IMR-90 (cell line): ENCODE results near the gene CTBP1. TPM values are rescaled to one million over a fixed set of nuclear protein-coding genes. Genes with fewer than 3 reads are reported as not detected.

ENCODE experiments used
- ATAC-seq: fragments of 200-7000 bp; cut with Tn5 transposase; 2 replicates; pipeline ENCODE4 v1.9.1; 2020; ENCODE audit warnings: low read depth, mild to moderate bottlenecking, moderate library complexity
- BruUV-seq: library from RNA; stranded (reverse); fragments of 400-500 nt; replicated peaks from 2 replicates; lab custom pipeline; 2021; lab: Mats Ljungman, UMichigan
- CTCF ChIA-PET: fragments of 300-600 bp; formaldehyde crosslinking; extraction: SDS; loops from one replicate; lab custom pipeline; 2021; ENCODE audit warnings: antibody characterized with exemption; lab: Yijun Ruan, JAX
- POLR2A ChIA-PET: fragments of 300-600 bp; sonication (Branson Sonifier 250); formaldehyde crosslinking; loops from one replicate; lab custom pipeline; 2022; ENCODE audit warnings: antibody characterized with exemption; ENCODE audit not compliant: unreplicated experiment; lab: Charles Lee
- DNase-seq: peaks from one replicate; pipeline ENCODE4 v3.0.0; 2013
- H2AFZ ChIP-seq: replicated peaks from 2 replicates; pipeline ENCODE3; 2013; ENCODE audit warnings: low read length, mild to moderate bottlenecking; ENCODE audit not compliant: poor library complexity
- H2AK5ac ChIP-seq: 2 replicates; pipeline ENCODE4 v1.6.1; 2013; ENCODE audit warnings: low read depth, low read length, inconsistent platforms
- H2AK9ac ChIP-seq: replicated peaks from 2 replicates; pipeline ENCODE3; 2013; ENCODE audit warnings: mild to moderate bottlenecking, low read depth, low read length, moderate library complexity; ENCODE audit not compliant: poor library complexity
- H2BK120ac ChIP-seq: 2 replicates; pipeline ENCODE4 v1.6.1; 2013; ENCODE audit warnings: low read depth, low read length, inconsistent platforms
- H2BK15ac ChIP-seq: 3 replicates; pipeline ENCODE4 v1.6.1; 2013; ENCODE audit warnings: low read depth, low read length, inconsistent platforms
- H2BK20ac ChIP-seq: 2 replicates; pipeline ENCODE4 v1.6.1; 2013; ENCODE audit warnings: low read depth, mild to moderate bottlenecking, inconsistent platforms, low read length, moderate library complexity
- H2BK5ac ChIP-seq: 2 replicates; pipeline ENCODE4 v1.6.1; 2013; ENCODE audit warnings: mild to moderate bottlenecking, low read depth, low read length, inconsistent platforms; ENCODE audit not compliant: poor library complexity, severe bottlenecking
- H3K14ac ChIP-seq: replicated peaks from 2 replicates; pipeline ENCODE4 v1.6.1; 2013; ENCODE audit warnings: low read depth, low read length, inconsistent platforms
- H3K18ac ChIP-seq: 2 replicates; pipeline ENCODE4 v1.6.1; 2013; ENCODE audit warnings: low read depth, low read length, control low read depth
- H3K23ac ChIP-seq: 2 replicates; pipeline ENCODE4 v1.6.1; 2013; ENCODE audit warnings: low read depth, low read length, inconsistent platforms
- H3K27ac ChIP-seq: 2 replicates; pipeline ENCODE4 v1.5.1; 2013; ENCODE audit warnings: mild to moderate bottlenecking, control low read depth, low read length; ENCODE audit not compliant: insufficient read depth
- H3K27me3 ChIP-seq: 2 replicates; pipeline ENCODE4 v1.6.1; 2013; ENCODE audit warnings: low read length; ENCODE audit not compliant: control insufficient read depth, insufficient read depth
- H3K36me3 ChIP-seq: 2 replicates; pipeline ENCODE4 v1.6.1; 2013; ENCODE audit warnings: low read length, mixed read lengths; ENCODE audit not compliant: control insufficient read depth, insufficient read depth
- H3K4ac ChIP-seq: 2 replicates; pipeline ENCODE4 v1.6.1; 2013; ENCODE audit warnings: low read depth, low read length, inconsistent platforms
- H3K4me1 ChIP-seq: 2 replicates; pipeline ENCODE4 v1.6.1; 2013; ENCODE audit warnings: low read length, mixed read lengths; ENCODE audit not compliant: control insufficient read depth, insufficient read depth
- H3K4me2 ChIP-seq: 2 replicates; pipeline ENCODE4 v1.6.1; 2013; ENCODE audit warnings: low read depth, mild to moderate bottlenecking, control low read depth, low read length, moderate library complexity
- H3K4me3 ChIP-seq: 2 replicates; pipeline ENCODE4 v1.5.1; 2013; ENCODE audit warnings: low read depth, mild to moderate bottlenecking, control low read depth, low read length, moderate library complexity; ENCODE audit not compliant: insufficient read depth
- H3K56ac ChIP-seq: 2 replicates; pipeline ENCODE4 v1.6.1; 2013; ENCODE audit warnings: low read length, inconsistent platforms; ENCODE audit not compliant: insufficient read depth; ENCODE audit errors: extremely low read depth
- H3K79me1 ChIP-seq, 2 experiments: 2 replicates each; pipeline ENCODE4 v1.6.1; 2013; ENCODE audit warnings: low read length in 2 of 2, inconsistent platforms in 1 of 2, low read depth in 1 of 2
- H3K9ac ChIP-seq: 2 replicates; pipeline ENCODE4 v1.6.1; 2013; ENCODE audit warnings: low read depth, low read length, control low read depth
- H3K9me1 ChIP-seq: 2 replicates; pipeline ENCODE4 v1.6.1; 2013; ENCODE audit warnings: low read length, inconsistent platforms; ENCODE audit not compliant: insufficient read depth
- H3K9me3 ChIP-seq: 2 replicates; pipeline ENCODE4 v1.6.1; 2013; ENCODE audit warnings: low read length; ENCODE audit not compliant: control insufficient read depth, insufficient read depth
- H4K20me1 ChIP-seq: 2 replicates; pipeline ENCODE4 v1.6.1; 2013; ENCODE audit warnings: low read length, inconsistent platforms; ENCODE audit not compliant: insufficient read depth
- H4K5ac ChIP-seq: 2 replicates; pipeline ENCODE4 v1.6.1; 2013; ENCODE audit warnings: mild to moderate bottlenecking, low read depth, low read length, control low read depth
- H4K8ac ChIP-seq, 2 experiments: 2 replicates each; pipeline ENCODE4 v1.6.1; 2013; ENCODE audit warnings: low read depth in 2 of 2, low read length in 2 of 2, control low read depth in 1 of 2, inconsistent platforms in 1 of 2
- H4K91ac ChIP-seq: 2 replicates; pipeline ENCODE4 v1.6.1; 2013; ENCODE audit warnings: low read depth, low read length, inconsistent platforms; ENCODE audit not compliant: insufficient read depth
- BHLHE40 ChIP-seq: fragments of 150-350 bp; IDR thresholded peaks from 2 replicates; pipeline ENCODE4 v1.6.1; 2016; ENCODE audit warnings: mild to moderate bottlenecking, low read depth, low read length
- CEBPB ChIP-seq: IDR thresholded peaks from 2 replicates; pipeline ENCODE4 v1.6.1; 2012; ENCODE audit warnings: low read depth, low read length, improper control_type of control experiment
- CHD1 ChIP-seq: IDR thresholded peaks from 2 replicates; pipeline ENCODE4 v1.6.1; 2012; ENCODE audit warnings: low read depth, low read length, improper control_type of control experiment
- ELK1 ChIP-seq: fragments of 150-350 bp; IDR thresholded peaks from 2 replicates; pipeline ENCODE4 v1.6.1; 2016; ENCODE audit warnings: low read depth, mild to moderate bottlenecking, low read length, moderate library complexity, borderline replicate concordance
- FOS ChIP-seq: fragments of 150-350 bp; IDR thresholded peaks from 2 replicates; pipeline ENCODE4 v1.6.1; 2016; ENCODE audit warnings: low read depth, low read length
- MAFK ChIP-seq: IDR thresholded peaks from 2 replicates; pipeline ENCODE4 v1.6.1; 2012; ENCODE audit warnings: low read depth, low read length, improper control_type of control experiment
- MAZ ChIP-seq: IDR thresholded peaks from 2 replicates; pipeline ENCODE4 v1.6.1; 2012; ENCODE audit warnings: low read depth, mild to moderate bottlenecking, low read length, improper control_type of control experiment, moderate library complexity, borderline replicate concordance
- MXI1 ChIP-seq: IDR thresholded peaks from 2 replicates; pipeline ENCODE4 v1.6.1; 2012; ENCODE audit warnings: low read depth, mild to moderate bottlenecking, low read length, moderate library complexity, borderline replicate concordance
- NFE2L2 ChIP-seq: fragments of 150-350 bp; IDR thresholded peaks from 2 replicates; pipeline ENCODE4 v1.6.1; 2016; ENCODE audit warnings: low read depth, mild to moderate bottlenecking, low read length
- POLR2A ChIP-seq: IDR thresholded peaks from 2 replicates; pipeline ENCODE4 v1.6.1; 2012; ENCODE audit warnings: mild to moderate bottlenecking, low read depth, low read length
- RAD21 ChIP-seq: IDR thresholded peaks from 2 replicates; pipeline ENCODE4 v1.6.1; 2012; ENCODE audit warnings: low read length, improper control_type of control experiment
- RCOR1 ChIP-seq: IDR thresholded peaks from 2 replicates; pipeline ENCODE4 v1.6.1; 2012; ENCODE audit warnings: mild to moderate bottlenecking, low read length, improper control_type of control experiment; ENCODE audit not compliant: insufficient replicate concordance
- RFX5 ChIP-seq: IDR thresholded peaks from 2 replicates; pipeline ENCODE4 v1.8.0; 2012; ENCODE audit warnings: low read depth, mild to moderate bottlenecking, low read length, moderate library complexity
- SMC3 ChIP-seq: fragments of 150-350 bp; IDR thresholded peaks from 2 replicates; pipeline ENCODE4 v1.6.1; 2016; ENCODE audit warnings: low read depth, mild to moderate bottlenecking, antibody characterized with exemption, low read length, moderate library complexity
- WGBS, 2 experiments: methylation state at CpG; one replicate each; pipeline versions ENCODE4 v1.1.5 to v1.1.7; 2013; ENCODE audit warnings: missing lambda C conversion rate in 2 of 2; ENCODE audit not compliant: insufficient read length in 1 of 2; ENCODE audit errors: extremely low coverage in 2 of 2; 5-methylcytosine and 5-hydroxymethylcytosine counted together
- dilution Hi-C: fragments of 300-500 bp; cut with HindIII; formaldehyde crosslinking; loops from one replicate; pipeline ENCODE4 v1.14.3; 2018; ENCODE audit warnings: low sequenced_read_pairs; ENCODE audit not compliant: unreplicated experiment
- in situ Hi-C: fragments of 300-500 bp; cut with MboI; formaldehyde crosslinking; loops from 3 replicates; pipeline ENCODE4 v1.14.3; 2019; ENCODE audit warnings: low sequenced_read_pairs, inconsistent platforms, mixed read lengths
- intact Hi-C: fragments of 100-400 bp; cut with micrococcal nuclease; formaldehyde crosslinking; loops from 2 replicates; pipeline ENCODE4 v1.10.0; 2022
- polyA plus RNA-seq, 3 experiments: library from polyadenylated mRNA; depleted of rRNA; stranded (reverse); fragments of >200 nt; gene quantifications; 2 replicates each; pipeline ENCODE4 v1.2.3, GENCODE V29; 2012; ENCODE audit warnings: low replicate concordance in 1 of 3
- total RNA-seq: library from RNA; depleted of rRNA; stranded (reverse); fragments of >200 nt; gene quantifications from 2 replicates; pipeline ENCODE4 v1.2.3, GENCODE V29; 2012
- TF ChIP-seq, protein P1 (sequence below): conservative IDR thresholded peaks from 2 replicates; pipeline ENCODE4 v1.5.1; 2012; ENCODE audit warnings: mild to moderate bottlenecking, low read depth, low read length, improper control_type of control experiment
- TF ChIP-seq, protein P2 (sequence below): fragments of 150-350 bp; IDR thresholded peaks from 2 replicates; pipeline ENCODE4 v1.6.1; 2017; ENCODE audit warnings: mild to moderate bottlenecking, antibody characterized with exemption, low read length, low read depth

The CTBP1 gene
- total and polyA plus RNA-seq, 2 of the 4 experiments (the other 2 are of a cell fraction) = 147 to 212 TPM

DNA sequence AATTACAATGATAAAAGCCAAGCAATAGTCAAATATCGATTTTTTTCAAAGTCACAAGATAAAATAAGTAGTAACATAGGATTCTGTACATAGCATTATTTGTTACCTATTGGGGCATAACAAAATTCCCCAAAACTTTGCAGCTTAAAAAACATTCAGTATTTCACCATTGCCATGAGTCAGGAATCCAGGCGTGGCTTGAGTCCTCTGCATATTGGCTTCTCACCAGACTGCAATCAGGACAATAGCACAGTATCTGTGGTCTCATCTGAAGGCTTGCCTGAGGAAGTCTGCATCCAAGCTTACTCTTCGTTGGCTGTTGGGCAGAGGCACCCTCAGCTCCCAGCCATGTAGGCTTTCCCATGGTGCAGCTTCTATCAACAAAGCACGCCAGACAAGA, 6.2 kb upstream of the CTBP1 start:
- no peak overlapping the region for H3K4ac ChIP-seq
- no peak overlapping the region for H3K4me3 ChIP-seq
- H3K27me3 ChIP-seq = no peaks in the 10 kb centered on the region
- H2AK9ac ChIP-seq = no peak overlapping the region
- in situ Hi-C loops = no loop called here
- H3K18ac ChIP-seq = no peak overlapping the region
- ATAC-seq = no peak
- H3K27ac ChIP-seq = no peak overlapping the region
- H4K91ac ChIP-seq = no peak overlapping the region
- WGBS, 2 experiments = 80% methylated on average over 1 of the region's 4 CpGs; no CpG with 5 or more reads in 1 of the 2 experiments
- BruUV-seq = no TSS peak
- H3K4me1 ChIP-seq = no peaks in the 10 kb centered on the region
- no peak overlapping the region for H3K14ac ChIP-seq
- H4K20me1 ChIP-seq = no peaks in the 10 kb centered on the region
- no peak overlapping the region for H2BK5ac ChIP-seq
- peaks cover 16 to 18% of the 10 kb centered on the region in 2 experiments for H3K79me1 ChIP-seq
- POLR2A ChIA-PET = no interaction called here
- H3K23ac ChIP-seq = no peak overlapping the region
- no peaks in the 10 kb centered on the region for H3K9me1 ChIP-seq
- H2BK20ac ChIP-seq = no peak overlapping the region
- H2BK15ac ChIP-seq = no peak overlapping the region
- dilution Hi-C loops = no loop called here
- TF ChIP-seq MAFK (no peak), NFE2L2 (no peak), MAZ (no peak), ELK1 (no peak), RAD21 (no peak), CEBPB (no peak), SMC3 (no peak), MXI1 (no peak), POLR2A (no peak), CHD1 (no peak), FOS (no peak), RFX5 (no peak), RCOR1 (no peak), BHLHE40 (no peak)
- TF ChIP-seq, protein P1, sequence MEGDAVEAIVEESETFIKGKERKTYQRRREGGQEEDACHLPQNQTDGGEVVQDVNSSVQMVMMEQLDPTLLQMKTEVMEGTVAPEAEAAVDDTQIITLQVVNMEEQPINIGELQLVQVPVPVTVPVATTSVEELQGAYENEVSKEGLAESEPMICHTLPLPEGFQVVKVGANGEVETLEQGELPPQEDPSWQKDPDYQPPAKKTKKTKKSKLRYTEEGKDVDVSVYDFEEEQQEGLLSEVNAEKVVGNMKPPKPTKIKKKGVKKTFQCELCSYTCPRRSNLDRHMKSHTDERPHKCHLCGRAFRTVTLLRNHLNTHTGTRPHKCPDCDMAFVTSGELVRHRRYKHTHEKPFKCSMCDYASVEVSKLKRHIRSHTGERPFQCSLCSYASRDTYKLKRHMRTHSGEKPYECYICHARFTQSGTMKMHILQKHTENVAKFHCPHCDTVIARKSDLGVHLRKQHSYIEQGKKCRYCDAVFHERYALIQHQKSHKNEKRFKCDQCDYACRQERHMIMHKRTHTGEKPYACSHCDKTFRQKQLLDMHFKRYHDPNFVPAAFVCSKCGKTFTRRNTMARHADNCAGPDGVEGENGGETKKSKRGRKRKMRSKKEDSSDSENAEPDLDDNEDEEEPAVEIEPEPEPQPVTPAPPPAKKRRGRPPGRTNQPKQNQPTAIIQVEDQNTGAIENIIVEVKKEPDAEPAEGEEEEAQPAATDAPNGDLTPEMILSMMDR = no peak
- TF ChIP-seq, protein P2, sequence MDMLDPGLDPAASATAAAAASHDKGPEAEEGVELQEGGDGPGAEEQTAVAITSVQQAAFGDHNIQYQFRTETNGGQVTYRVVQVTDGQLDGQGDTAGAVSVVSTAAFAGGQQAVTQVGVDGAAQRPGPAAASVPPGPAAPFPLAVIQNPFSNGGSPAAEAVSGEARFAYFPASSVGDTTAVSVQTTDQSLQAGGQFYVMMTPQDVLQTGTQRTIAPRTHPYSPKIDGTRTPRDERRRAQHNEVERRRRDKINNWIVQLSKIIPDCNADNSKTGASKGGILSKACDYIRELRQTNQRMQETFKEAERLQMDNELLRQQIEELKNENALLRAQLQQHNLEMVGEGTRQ = no peak
- H2BK120ac ChIP-seq = no peak overlapping the region
- DNase-seq = no peak
- H3K56ac ChIP-seq = no peak overlapping the region
- no peak overlapping the region for H4K8ac ChIP-seq
- peaks cover 10% of the 10 kb centered on the region for H3K36me3 ChIP-seq
- no peak overlapping the region for H2AFZ ChIP-seq
- peaks cover 36% of the 10 kb centered on the region for H3K9me3 ChIP-seq
- H2AK5ac ChIP-seq = no peak overlapping the region
- CTCF ChIA-PET = no interaction called here
- intact Hi-C loops = no loop called here
- H4K5ac ChIP-seq = no peak overlapping the region
- H3K4me2 ChIP-seq = no peak overlapping the region
- H3K9ac ChIP-seq = no peak overlapping the region
